ENCODE measurements around the gene PPP1R1A.

The PPP1R1A gene

GRCh38 chr12:54608769-54609168 lies 20.3 kb upstream of the PPP1R1A start:
- H3K4me3 Mint-ChIP-seq, result no peak overlapping the region
- H3K4me1 Mint-ChIP-seq (ENCODE audit: low read depth), result no peaks in the 10 kb centered on the region
- H3K9me3 Mint-ChIP-seq (ENCODE audit: low read depth), result no peaks in the 10 kb centered on the region
- H3K27ac Mint-ChIP-seq, result no peak overlapping the region
- no peaks in the 10 kb centered on the region for H3K36me3 Mint-ChIP-seq
- H3K27me3 Mint-ChIP-seq, result peaks cover 5% of the 10 kb centered on the region

GRCh38 chr12:54608156-54608555 lies 19.7 kb upstream of the PPP1R1A start:
- H3K27ac Mint-ChIP-seq, result no peak overlapping the region
- no peaks in the 10 kb centered on the region for H3K36me3 Mint-ChIP-seq
- H3K27me3 Mint-ChIP-seq, result peaks cover 5% of the 10 kb centered on the region
- H3K4me3 Mint-ChIP-seq, result no peak overlapping the region
- no peaks in the 10 kb centered on the region for H3K9me3 Mint-ChIP-seq (ENCODE audit: low read depth)
- H3K4me1 Mint-ChIP-seq (ENCODE audit: low read depth), result peaks cover 2% of the 10 kb centered on the region

- Mint-ChIP-seq H3K27me3 (no peaks in the 10 kb centered on the region), H3K27ac (no peak overlapping the region), H3K4me3 (no peak overlapping the region), H3K36me3 (no peaks in the 10 kb centered on the region), H3K9me3 (ENCODE audit: low read depth) (no peaks in the 10 kb centered on the region), H3K4me1 (ENCODE audit: low read depth) (peaks cover 6% of the 10 kb centered on the region)
Observed at GRCh38 chr12:54606556-54606955, 18.1 kb upstream of the PPP1R1A start.

GRCh38 chr12:54605138-54605970 lies 16.9 kb upstream of the PPP1R1A start:
- Mint-ChIP-seq H3K4me3 (no peak overlapping the region), H3K27ac (no peak overlapping the region), H3K9me3 (ENCODE audit: low read depth) (no peaks in the 10 kb centered on the region), H3K4me1 (ENCODE audit: low read depth) (peaks cover 6% of the 10 kb centered on the region), H3K27me3 (no peaks in the 10 kb centered on the region), H3K36me3 (no peaks in the 10 kb centered on the region)

- Mint-ChIP-seq H3K4me3 (no peak overlapping the region), H3K27me3 (peaks cover 4% of the 10 kb centered on the region), H3K4me1 (ENCODE audit: low read depth) (peaks cover 6% of the 10 kb centered on the region), H3K9me3 (ENCODE audit: low read depth) (no peaks in the 10 kb centered on the region), H3K27ac (no peak overlapping the region), H3K36me3 (no peaks in the 10 kb centered on the region)
Observed at GRCh38 chr12:54604436-54604835, 16.0 kb upstream of the PPP1R1A start.

- Mint-ChIP-seq H3K27ac (no peak overlapping the region), H3K9me3 (ENCODE audit: low read depth) (no peaks in the 10 kb centered on the region), H3K36me3 (no peaks in the 10 kb centered on the region), H3K27me3 (peaks cover 4% of the 10 kb centered on the region), H3K4me1 (ENCODE audit: low read depth) (peaks cover 6% of the 10 kb centered on the region), H3K4me3 (no peak overlapping the region)
Observed at GRCh38 chr12:54603872-54604271, 15.4 kb upstream of the PPP1R1A start.

GRCh38 chr12:54603173-54603814 lies 14.8 kb upstream of the PPP1R1A start:
- peaks cover 4% of the 10 kb centered on the region for H3K27me3 Mint-ChIP-seq
- peaks cover 6% of the 10 kb centered on the region for H3K4me1 Mint-ChIP-seq (ENCODE audit: low read depth)
- H3K9me3 Mint-ChIP-seq (ENCODE audit: low read depth), result no peaks in the 10 kb centered on the region
- no peaks in the 10 kb centered on the region for H3K36me3 Mint-ChIP-seq
- H3K4me3 Mint-ChIP-seq, result no peak overlapping the region
- H3K27ac Mint-ChIP-seq, result no peak overlapping the region

GRCh38 chr12:54602661-54603060 lies 14.2 kb upstream of the PPP1R1A start:
- H3K4me1 Mint-ChIP-seq (ENCODE audit: low read depth), result peaks cover 6% of the 10 kb centered on the region
- no peak overlapping the region for H3K4me3 Mint-ChIP-seq
- no peaks in the 10 kb centered on the region for H3K36me3 Mint-ChIP-seq
- H3K27me3 Mint-ChIP-seq, result peaks cover 4% of the 10 kb centered on the region
- no peak overlapping the region for H3K27ac Mint-ChIP-seq
- no peaks in the 10 kb centered on the region for H3K9me3 Mint-ChIP-seq (ENCODE audit: low read depth)

- Mint-ChIP-seq H3K27ac (no peak overlapping the region), H3K9me3 (ENCODE audit: low read depth) (no peaks in the 10 kb centered on the region), H3K4me3 (no peak overlapping the region), H3K4me1 (ENCODE audit: low read depth) (peaks cover 6% of the 10 kb centered on the region), H3K36me3 (no peaks in the 10 kb centered on the region), H3K27me3 (peaks cover 4% of the 10 kb centered on the region)
Observed at GRCh38 chr12:54601841-54602240, 13.4 kb upstream of the PPP1R1A start.

- Mint-ChIP-seq H3K9me3 (ENCODE audit: low read depth) (no peaks in the 10 kb centered on the region), H3K4me3 (no peak overlapping the region), H3K36me3 (no peaks in the 10 kb centered on the region), H3K27ac (no peak overlapping the region), H3K4me1 (ENCODE audit: low read depth) (peaks cover 11% of the 10 kb centered on the region), H3K27me3 (peaks cover 6% of the 10 kb centered on the region)
Observed at GRCh38 chr12:54598970-54599369, 10.5 kb upstream of the PPP1R1A start.

GRCh38 chr12:54596526-54596946 lies 8.1 kb upstream of the PPP1R1A start:
- Mint-ChIP-seq H3K27ac (no peak overlapping the region), H3K36me3 (no peaks in the 10 kb centered on the region), H3K9me3 (ENCODE audit: low read depth) (no peaks in the 10 kb centered on the region), H3K4me1 (ENCODE audit: low read depth) (peaks cover 5% of the 10 kb centered on the region), H3K4me3 (no peak overlapping the region), H3K27me3 (peaks cover 6% of the 10 kb centered on the region)

GRCh38 chr12:54595471-54595870 lies 7.0 kb upstream of the PPP1R1A start:
- no peaks in the 10 kb centered on the region for H3K36me3 Mint-ChIP-seq
- H3K4me3 Mint-ChIP-seq, result no peak overlapping the region
- H3K27me3 Mint-ChIP-seq, result peaks cover 6% of the 10 kb centered on the region
- H3K4me1 Mint-ChIP-seq (ENCODE audit: low read depth), result peaks cover 5% of the 10 kb centered on the region
- H3K27ac Mint-ChIP-seq, result no peak overlapping the region
- no peaks in the 10 kb centered on the region for H3K9me3 Mint-ChIP-seq (ENCODE audit: low read depth)

- H3K4me3 Mint-ChIP-seq, result no peak overlapping the region
- no peaks in the 10 kb centered on the region for H3K36me3 Mint-ChIP-seq
- H3K9me3 Mint-ChIP-seq (ENCODE audit: low read depth), result no peaks in the 10 kb centered on the region
- peaks cover 11% of the 10 kb centered on the region for H3K4me1 Mint-ChIP-seq (ENCODE audit: low read depth)
- no peak overlapping the region for H3K27ac Mint-ChIP-seq
- peaks cover 15% of the 10 kb centered on the region for H3K27me3 Mint-ChIP-seq
Observed at GRCh38 chr12:54593725-54594124, 5.3 kb upstream of the PPP1R1A start.

- Mint-ChIP-seq H3K4me3 (no peak overlapping the region), H3K9me3 (ENCODE audit: low read depth) (no peaks in the 10 kb centered on the region), H3K27ac (no peak overlapping the region), H3K27me3 (peaks cover 16% of the 10 kb centered on the region), H3K4me1 (ENCODE audit: low read depth) (peaks cover 12% of the 10 kb centered on the region), H3K36me3 (no peaks in the 10 kb centered on the region)
Observed at GRCh38 chr12:54593135-54593534, 4.7 kb upstream of the PPP1R1A start.

- H3K27ac Mint-ChIP-seq, result no peak overlapping the region
- no peaks in the 10 kb centered on the region for H3K36me3 Mint-ChIP-seq
- H3K4me1 Mint-ChIP-seq (ENCODE audit: low read depth), result peaks cover 12% of the 10 kb centered on the region
- no peaks in the 10 kb centered on the region for H3K9me3 Mint-ChIP-seq (ENCODE audit: low read depth)
- H3K4me3 Mint-ChIP-seq, result no peak overlapping the region
- H3K27me3 Mint-ChIP-seq, result peaks cover 21% of the 10 kb centered on the region
Observed at GRCh38 chr12:54592316-54592715, 3.9 kb upstream of the PPP1R1A start.
